HG03139 (cell line): ENCODE results near the gene RB1.
"Not testable (repeated sequence)": the region's sequence is repeated elsewhere in the genome, so short reads cannot be mapped to it uniquely, and the experiment has no call there.

Experiments
- ATAC-seq: cut with Tn5 transposase; IDR thresholded peaks from one replicate; pipeline ENCODE4 v1.9.1; 2021; ENCODE audit not compliant: unreplicated experiment

RB1 gene

DNA sequence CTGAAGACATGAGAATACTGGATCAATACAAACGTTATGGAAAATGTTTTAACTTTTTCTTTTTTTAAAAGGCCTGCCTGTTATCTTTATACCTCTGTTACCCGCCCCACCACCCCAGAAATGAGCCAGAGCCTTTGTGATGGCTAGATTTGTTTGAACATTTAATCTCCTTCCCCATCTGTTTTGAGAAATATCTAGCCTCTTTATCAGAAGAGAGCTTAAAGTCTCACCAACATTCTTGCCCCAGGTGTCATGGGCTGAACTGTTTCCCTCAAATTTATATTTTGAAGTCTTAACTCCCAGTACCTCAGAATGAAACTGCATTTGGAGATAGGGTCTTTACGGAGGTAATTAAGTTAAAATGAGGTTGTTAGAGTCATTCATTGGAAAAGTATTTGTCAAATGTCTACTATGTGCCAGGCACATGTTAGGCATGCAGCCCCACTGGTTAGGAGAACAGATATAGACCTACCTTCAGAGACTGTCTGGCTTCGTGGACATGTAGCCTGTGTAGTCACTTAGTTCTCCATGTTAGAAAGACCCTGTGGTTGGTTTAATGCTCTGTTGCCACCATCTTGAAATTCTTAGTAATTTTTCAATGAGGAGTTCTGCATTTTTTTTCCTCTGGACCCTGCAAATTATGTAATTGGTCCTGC is 6.3 kb upstream of the RB1 start:
- ATAC-seq, result no peak

DNA sequence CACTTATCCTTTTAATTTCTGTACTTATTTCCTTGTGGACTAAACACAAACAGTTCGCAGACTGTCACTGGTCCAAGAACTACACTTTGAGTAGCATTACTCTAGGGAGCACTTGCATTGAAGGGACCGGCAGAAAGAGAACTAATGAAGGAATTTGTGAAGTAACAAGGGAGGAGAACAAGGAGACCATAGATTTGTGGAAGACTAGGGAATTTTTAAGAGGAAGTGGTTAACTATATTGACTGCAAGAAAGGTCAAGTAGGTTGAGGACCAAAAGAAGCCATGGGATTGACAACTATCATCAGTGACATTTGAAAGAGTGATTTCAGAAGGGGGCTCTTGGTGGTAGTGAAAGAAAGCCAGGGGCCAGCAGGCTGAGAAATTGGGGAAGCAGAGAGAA is 4.0 kb upstream of the RB1 start:
- no peak for ATAC-seq

- no peak for ATAC-seq
These were observed 636 bp upstream of the RB1 start for GRCh38 chr13:48302871-48303358.

DNA sequence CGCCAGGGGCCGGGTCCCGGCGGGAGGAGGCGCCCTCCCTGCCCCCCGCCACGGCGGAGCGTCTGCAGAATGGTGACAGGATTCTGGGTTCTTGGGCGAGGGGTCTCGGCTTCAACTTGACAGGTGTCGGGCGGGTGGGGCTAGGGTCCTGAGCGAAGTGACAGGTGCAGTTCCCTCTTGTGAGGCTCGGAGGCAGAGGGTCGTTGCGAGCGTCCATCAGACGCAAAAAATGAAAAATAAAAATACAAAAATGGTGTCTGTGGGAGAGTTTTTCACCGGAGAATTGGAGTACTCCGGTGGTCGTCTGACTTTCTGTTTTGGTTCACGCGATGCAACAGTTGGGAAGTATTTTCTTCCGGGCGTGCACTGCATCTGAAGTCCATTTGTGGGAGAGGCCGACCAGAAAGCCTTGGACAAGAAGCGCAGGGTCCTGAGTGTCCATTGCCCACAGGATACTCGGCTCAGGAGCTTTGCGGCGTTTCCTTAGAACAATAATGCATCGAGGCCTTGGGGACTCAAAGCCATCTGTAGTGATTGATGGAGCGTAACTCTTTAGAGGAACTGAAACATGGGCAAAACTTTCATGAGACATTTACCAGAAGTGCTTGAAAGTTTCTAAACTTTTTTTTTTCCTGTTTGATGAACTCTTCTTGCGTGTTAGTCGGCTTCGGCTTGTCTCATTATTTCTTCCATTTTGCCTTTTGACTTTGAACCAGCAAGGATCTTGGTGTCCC is 759 bp downstream of the RB1 start:
- ATAC-seq, result peak; percentile 74

- no peak for ATAC-seq
These were observed 7.7 kb downstream of the RB1 start for GRCh38 chr13:48311223-48311622.

DNA sequence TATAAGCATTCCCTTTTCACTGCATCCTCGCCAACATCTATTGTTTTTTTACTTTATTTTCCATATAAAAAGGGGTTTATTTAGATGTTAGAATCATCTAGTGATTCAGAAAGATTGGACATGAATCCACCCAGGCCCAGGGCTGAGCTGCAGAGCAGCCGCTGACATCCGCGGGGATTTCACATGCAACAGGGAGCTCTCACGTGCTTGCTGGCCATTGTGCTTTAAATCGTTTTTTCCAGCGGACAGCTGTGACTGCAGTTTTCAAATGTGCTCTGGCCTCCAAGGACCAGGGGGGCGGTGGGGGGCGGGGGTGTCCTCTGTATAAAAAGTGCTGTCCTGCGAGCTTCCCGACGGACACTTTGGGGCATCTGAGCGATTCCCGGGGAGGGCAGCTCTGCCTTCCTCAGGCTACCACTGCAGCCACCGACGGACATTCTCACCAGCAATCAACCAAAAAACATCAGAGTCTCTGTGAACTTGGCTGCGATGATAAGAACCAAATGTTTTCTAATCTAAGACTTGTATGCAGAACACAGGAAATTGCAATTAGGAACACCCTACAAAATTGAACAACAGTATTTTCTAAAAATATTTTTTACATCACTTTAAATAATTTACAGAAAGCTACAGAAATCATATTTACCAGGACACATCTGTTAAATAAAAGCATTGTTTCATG is 12.6 kb downstream of the RB1 start:
- ATAC-seq, result no peak

DNA sequence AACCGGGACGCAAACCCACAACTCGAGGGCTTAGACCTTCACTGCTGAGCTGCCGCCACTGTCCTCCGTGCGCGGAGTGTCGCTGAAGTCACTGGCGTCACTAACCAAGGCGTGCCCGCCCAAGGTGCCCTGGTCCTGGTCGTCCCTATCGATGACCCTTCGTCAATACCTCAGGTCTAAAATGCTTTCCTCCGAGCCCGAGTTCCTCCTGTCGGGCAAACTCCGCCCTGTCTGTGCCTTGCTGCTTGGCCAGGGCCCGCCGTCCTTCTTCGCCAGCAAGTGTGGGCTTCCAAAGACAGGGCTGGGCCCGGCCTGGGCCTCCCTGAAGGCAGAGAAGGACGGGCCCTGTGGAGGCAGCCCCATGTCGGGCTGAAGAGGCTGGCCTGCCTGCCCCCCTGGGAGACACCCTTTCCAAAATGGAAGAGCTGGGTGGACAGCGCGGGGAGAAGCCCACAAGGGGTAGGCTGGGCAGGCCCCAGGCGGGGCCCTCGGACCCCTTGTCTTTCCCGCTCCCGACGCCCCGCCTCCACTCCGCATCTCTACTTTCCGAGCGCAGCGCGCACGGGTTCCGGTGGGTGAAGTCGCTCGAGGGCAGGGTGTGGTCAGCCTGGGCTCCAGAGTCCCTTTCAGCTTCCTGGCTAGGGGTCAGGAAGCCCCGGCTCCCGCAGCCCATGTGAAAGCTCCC is 13.4 kb downstream of the RB1 start:
- ATAC-seq, result no peak

DNA sequence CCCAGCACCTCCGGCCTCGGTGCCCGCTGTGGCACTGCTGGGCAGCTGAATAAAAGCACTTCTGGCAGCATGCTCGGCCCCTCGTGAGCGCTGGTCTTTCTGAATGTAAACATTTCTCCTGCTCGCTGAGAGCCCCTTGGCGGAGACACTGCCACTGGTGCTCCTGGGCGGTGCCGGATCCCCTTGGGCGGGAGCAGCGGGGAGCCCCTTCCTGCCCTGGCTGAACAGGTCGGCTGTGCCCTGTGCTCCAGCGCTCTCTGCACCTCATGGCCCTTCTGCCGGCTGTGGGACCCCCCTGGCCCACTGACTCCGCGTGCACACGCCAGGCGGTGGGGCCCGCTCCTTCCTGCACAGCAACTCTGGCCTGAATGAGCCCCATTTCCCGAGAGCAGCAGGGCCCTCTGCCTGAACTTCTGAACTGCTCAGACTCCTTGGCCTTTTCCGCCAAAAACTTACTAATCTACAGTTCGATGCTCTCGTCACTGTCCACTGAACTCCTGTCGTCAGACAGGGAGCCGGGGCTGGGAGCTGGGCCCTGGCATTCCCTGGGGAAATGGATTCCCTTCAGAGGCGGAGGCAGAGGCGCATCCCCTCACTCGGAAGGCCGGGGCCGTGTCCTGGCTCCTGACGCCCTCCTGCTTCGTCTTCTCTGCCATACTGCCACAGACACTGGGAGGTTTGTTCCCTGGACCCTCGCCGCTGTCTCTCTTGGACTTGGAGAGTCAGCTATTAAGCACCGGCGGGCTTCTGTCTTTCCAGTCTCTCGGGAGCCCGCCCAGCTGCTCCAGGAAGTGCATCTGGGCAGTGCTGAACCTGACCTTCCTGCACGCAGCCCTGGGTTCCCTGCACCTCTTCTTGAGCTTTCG is 14.2 kb downstream of the RB1 start:
- ATAC-seq, result no peak

DNA sequence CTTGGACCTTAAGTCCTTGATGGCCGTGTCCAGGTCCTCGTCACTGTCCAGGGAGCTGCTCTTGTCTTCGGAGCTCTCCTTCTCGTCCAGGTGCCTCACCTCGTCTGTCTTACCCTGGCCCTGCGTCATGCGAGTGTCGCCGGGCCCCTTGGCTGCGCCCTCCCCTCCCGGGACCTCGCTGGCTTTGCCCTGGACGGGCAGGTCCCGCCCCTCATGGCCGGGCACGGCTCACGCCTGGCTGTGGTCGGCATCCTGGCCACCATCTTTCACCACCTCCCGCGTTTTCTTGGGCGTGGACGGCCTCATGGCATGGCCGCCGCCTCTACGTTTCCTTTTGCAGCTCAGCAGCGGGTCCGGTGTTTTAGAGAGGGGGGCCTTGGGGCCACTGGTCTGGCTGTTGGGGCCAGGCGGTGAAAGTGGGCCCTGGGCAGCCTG is 14.8 kb downstream of the RB1 start:
- ATAC-seq, result no peak

DNA sequence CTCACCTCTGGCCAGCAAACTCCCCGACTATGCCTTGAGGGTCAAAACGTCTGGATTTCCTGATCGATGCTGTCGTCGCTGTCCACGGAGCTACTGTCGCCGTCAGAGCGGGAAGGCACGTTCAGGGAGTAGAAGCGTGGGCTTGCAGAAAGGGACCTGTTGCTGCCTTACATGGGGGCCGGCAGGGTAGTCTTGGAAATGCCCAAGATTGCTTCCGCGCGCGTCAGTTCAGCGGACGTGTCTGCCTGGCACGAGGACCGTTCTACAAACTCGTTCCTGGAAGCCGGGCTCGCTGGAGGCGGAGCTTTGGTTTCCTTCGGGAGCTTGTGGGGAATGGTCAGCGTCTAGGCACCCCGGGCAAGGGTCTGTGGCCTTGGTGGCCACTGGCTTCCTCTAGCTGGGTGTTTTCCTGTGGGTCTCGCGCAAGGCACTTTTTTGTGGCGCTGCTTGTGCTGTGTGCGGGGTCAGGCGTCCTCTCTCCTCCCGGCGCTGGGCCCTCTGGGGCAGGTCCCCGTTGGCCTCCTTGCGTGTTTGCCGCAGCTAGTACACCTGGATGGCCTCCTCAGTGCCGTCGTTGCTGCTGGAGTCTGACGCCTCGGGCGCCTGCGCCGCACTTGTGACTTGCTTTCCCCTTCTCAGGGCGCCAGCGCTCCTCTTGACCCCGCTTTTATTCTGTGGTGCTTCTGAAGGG is 15.4 kb downstream of the RB1 start:
- no peak for ATAC-seq

- ATAC-seq, result no peak
These were observed 16.2 kb downstream of the RB1 start for GRCh38 chr13:48319531-48320398.

DNA sequence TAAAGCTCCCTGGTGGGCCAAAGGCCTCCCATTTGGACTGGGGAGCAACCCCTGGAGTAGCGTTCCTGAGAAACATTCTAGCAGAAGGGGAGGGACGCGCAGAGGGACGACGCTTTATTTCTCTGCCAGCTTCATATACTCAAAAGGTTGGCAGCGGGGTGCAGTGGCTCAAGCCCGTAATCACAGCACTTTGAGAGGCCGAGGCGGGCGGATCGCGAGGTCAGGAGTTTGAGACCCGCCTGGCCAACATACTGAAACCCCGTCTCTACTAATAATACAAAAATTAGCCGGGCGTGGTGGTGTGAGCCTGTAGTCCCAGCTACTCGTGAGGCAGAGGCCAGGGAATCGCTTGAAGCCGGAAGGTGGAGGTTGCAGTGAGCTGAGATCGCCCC is 16.8 kb downstream of the RB1 start:
- no peak for ATAC-seq

DNA sequence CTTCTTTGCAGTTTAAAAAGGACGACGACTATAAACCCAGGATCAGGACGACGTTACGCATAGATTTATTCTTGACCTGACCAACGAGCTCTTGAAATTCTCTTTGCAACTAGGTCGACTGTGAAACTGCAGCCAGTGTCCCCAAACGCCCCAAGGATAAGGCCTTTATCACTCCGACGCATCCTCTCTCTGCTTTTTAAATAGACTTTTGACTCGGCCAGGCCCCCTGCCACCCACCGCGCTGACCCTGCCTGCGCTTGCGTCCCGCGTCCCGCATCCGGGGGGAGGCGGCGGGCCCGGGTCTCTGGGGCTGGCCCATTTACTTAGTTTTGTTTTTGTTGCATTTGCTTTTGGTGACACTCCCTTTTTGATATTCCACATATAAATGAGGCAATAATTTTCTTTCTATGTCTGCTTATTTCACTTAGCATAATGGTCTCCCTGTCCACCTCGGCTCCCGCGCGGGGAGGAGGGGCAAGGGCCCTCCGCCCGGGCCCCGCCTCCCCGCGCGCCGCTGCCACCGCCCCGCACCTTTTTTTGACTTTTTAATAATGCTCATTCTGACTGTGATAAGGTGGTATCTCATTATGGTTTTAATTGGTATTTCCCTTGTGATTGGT is 17.4 kb downstream of the RB1 start:
- no peak for ATAC-seq

DNA sequence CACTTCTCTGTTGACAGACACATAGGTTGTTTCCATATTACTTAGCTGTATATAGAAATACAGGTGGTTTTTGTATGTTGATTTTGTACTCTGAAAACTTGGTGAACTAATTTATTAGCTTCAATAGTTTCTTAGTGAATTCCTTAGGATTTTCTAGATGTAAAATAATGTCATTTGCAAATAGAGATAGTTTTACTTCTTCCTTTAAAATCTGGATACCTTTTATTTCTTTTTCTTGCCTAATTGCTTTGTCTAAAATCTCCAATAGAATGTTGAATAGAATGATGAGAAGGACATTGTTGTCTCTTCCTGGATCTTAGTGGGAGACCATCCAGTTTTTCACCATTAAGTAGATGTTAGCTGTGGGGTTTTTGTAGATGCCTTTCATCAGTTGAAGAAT is 18.7 kb downstream of the RB1 start:
- ATAC-seq, result no peak

DNA sequence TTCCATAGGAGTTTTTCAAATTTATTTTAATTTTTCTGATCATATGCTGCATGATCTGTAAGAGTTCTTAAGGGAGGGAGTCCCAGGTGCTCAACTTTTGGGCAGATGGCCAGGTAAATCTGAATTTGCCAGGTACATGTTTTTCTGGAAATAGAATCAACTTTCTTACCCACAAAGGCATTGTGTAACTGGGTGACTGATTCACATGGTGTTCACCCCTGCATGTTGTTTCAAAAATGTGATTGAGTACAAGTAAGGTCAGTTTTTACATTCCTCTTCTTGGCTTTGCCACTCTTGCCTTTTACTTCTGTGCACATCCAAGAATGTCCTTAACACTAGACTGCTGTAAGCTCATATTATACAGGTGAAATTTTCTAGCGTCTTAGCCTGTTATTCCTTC is 30.4 kb downstream of the RB1 start:
- ATAC-seq, result no peak

DNA sequence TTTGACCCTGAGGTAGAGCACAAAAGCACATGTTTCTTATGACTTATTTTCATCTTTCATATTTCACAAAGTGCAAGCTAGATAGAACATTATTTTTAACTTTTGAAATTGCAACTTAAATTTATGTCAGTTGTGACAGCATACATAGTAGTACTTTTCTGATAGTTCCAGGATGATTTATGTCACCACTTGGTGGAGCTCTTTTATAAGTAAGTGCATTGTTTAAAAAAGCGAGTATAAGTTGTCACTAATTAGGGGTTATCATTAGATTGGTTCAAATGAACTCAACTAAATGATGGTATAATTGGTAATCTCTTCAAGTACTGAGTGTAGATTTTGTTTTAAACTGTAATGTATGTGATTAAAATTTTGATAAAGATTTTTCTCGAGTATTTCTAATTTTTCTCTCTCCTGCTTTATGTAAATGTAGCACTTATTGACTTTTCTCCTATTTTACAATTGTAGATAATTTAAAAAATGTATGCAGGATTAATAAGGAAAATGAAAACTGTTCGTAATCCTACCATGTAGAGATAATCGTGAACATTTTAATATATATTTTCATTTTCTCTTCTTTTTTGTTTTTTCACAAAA is 31.1 kb downstream of the RB1 start:
- no peak for ATAC-seq

DNA sequence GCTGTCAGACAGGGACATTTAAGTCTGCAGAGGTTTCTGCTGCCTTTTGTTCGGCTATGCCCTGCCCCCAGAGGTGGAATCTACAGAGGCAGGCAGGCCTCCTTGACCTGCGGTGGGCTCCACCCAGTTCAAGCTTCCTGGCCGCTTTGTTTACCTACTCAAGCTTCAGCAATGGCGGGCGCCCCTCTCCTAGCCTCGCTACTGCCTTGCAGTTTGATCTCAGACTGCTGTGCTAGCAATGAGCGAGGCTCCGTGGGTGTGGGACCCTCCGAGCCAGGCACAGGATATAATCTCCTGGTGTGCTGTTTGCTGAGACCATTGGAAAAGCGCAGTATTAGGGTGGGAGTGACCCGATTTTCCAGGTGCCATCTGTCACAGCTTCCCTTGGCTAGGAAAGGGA is 35.6 kb downstream of the RB1 start:
- ATAC-seq, result not testable (repeated sequence)

- no peak for ATAC-seq
These were observed 40.7 kb downstream of the RB1 start for GRCh38 chr13:48344264-48344663.
